Kidney epithelial cell (primary cell): ENCODE measurements around the gene KRCC1. TPM values are rescaled to one million over a fixed set of nuclear protein-coding genes. Genes with fewer than 3 reads are reported as not detected.
"Not testable (repeated sequence)": the region's sequence is repeated elsewhere in the genome, so short reads cannot be mapped to it uniquely, and the experiment has no call there.

Source experiments
- DNase-seq: peaks from one replicate; pipeline ENCODE4 v3.0.0-alpha.2; 2010; ENCODE audit warnings: low read depth
- H3K27me3 ChIP-seq: 2 replicates; pipeline ENCODE4 v1.6.0; 2011; ENCODE audit warnings: low read length; ENCODE audit not compliant: control insufficient read depth, insufficient read depth
- H3K36me3 ChIP-seq: 2 replicates; pipeline ENCODE4 v1.5.1; 2011; ENCODE audit warnings: low read length; ENCODE audit not compliant: control insufficient read depth, insufficient read depth
- H3K4me3 ChIP-seq: 2 replicates; pipeline ENCODE4 v1.5.1; 2011; ENCODE audit warnings: low read depth, mild to moderate bottlenecking, control low read depth, low read length
- total RNA-seq: library from RNA; depleted of rRNA; stranded (reverse); fragments of >200 nt; gene quantifications from 2 replicates; pipeline ENCODE4 v1.2.3, GENCODE V29; 2015

The KRCC1 gene
- total RNA-seq, 1 donor from 2014 or later: 22.2 TPM

DNA sequence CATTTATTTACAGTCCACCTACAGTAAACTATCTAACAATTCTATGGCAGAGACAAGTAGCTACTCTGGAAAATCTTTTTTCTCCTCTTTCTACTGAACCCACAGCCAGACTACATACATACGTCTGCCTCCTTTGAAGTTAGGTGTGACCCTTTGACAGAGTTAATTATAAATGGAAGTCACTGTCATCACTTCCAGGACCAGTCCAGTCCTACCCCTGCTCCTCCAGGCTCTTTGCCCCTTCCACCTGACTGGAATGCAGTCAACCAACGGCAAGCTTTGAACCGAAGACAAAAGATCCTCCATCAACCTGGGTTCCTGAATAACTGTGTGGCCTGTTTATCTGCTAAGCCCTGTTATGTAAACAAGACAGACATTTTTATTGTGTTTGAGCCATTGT lies 74.4 kb downstream of the KRCC1 start:
- not testable (repeated sequence) for H3K27me3 ChIP-seq, H3K36me3 ChIP-seq, H3K4me3 ChIP-seq, DNase-seq

Other genes with a start within 250 kb of the KRCC1 start
- gene RGPD2, start 230.0 kb downstream of the KRCC1 start, total RNA-seq: 0.13 and 1.4 TPM in 2 replicates
- not detected in 2 replicates for gene RNU2-63P, start 39.2 kb downstream of the KRCC1 start, total RNA-seq
- gene SMYD1, start 12.0 kb upstream of the KRCC1 start, total RNA-seq: not detected in 2 replicates
- gene FABP1, start 72.3 kb upstream of the KRCC1 start, total RNA-seq: not detected in 2 replicates
- 11.7 TPM in 2 replicates for gene THNSL2, start 114.6 kb upstream of the KRCC1 start, total RNA-seq